DND-41 (cell line): ENCODE measurements around the gene ZXDB.
A peak's percentile ranks its signal among the peaks of the same experiment; 100 is the strongest.
"Not testable (repeated sequence)": the region's sequence is repeated elsewhere in the genome, so short reads cannot be mapped to it uniquely, and the experiment has no call there.

Source experiments
- ATAC-seq: fragments of 200-7000 bp; cut with Tn5 transposase; 3 replicates; pipeline ENCODE4 v1.9.1; 2021; ENCODE audit warnings: low read depth; ENCODE audit not compliant: insufficient read depth
- DNase-seq: peaks from one replicate; pipeline ENCODE4 v3.0.0-alpha.2; 2020
- H2AFZ ChIP-seq: 2 replicates; pipeline ENCODE4 v1.6.0; 2012; ENCODE audit warnings: low read depth, low read length
- H3K27ac ChIP-seq: 2 replicates; pipeline ENCODE4 v1.5.1; 2012; ENCODE audit warnings: low read length, inconsistent platforms
- H3K27me3 ChIP-seq: fragments of 200-600 bp; sonication (generic); 2 replicates; pipeline ENCODE4 v1.6.0; 2012; ENCODE audit warnings: low read length, mild to moderate bottlenecking, inconsistent platforms; ENCODE audit not compliant: insufficient read depth, poor library complexity
- H3K36me3 ChIP-seq: 2 replicates; pipeline ENCODE4 v1.5.1; 2012; ENCODE audit warnings: low read length, inconsistent platforms; ENCODE audit not compliant: insufficient read depth
- H3K4me1 ChIP-seq: 2 replicates; pipeline ENCODE4 v1.5.1; 2012; ENCODE audit warnings: mild to moderate bottlenecking, low read length; ENCODE audit not compliant: insufficient read depth
- H3K4me2 ChIP-seq: 2 replicates; pipeline ENCODE4 v1.6.0; 2012; ENCODE audit warnings: mild to moderate bottlenecking, moderate library complexity, low read length, inconsistent platforms; ENCODE audit not compliant: insufficient read depth
- H3K4me3 ChIP-seq, 2 experiments: fragments of 200-600 bp in 1 of 2; shearing (Covaris generic) in 1 of 2; 2 replicates each; pipeline ENCODE4 v1.5.1; 2012 to 2016; ENCODE audit warnings: inconsistent platforms in 2 of 2, low read length in 2 of 2, mild to moderate bottlenecking in 2 of 2, low read depth in 1 of 2, moderate library complexity in 1 of 2
- H3K79me2 ChIP-seq: 2 replicates; pipeline ENCODE4 v1.6.0; 2012; ENCODE audit warnings: low read length, inconsistent platforms; ENCODE audit not compliant: insufficient read depth
- H3K9ac ChIP-seq: 2 replicates; pipeline ENCODE4 v1.6.0; 2012; ENCODE audit warnings: low read depth, mild to moderate bottlenecking, inconsistent platforms, low read length, moderate library complexity
- H3K9me3 ChIP-seq: 2 replicates; pipeline ENCODE4 v1.5.1; 2012; ENCODE audit warnings: low read length, moderate library complexity, mild to moderate bottlenecking, inconsistent platforms; ENCODE audit not compliant: insufficient read depth, severe bottlenecking
- H4K20me1 ChIP-seq: 2 replicates; pipeline ENCODE4 v1.6.0; 2012; ENCODE audit warnings: low read length; ENCODE audit not compliant: insufficient read depth
- CTCF ChIP-seq: IDR thresholded peaks from 2 replicates; pipeline ENCODE4 v1.5.1; 2012; ENCODE audit warnings: borderline replicate concordance, low read length, moderate library complexity, mild to moderate bottlenecking; ENCODE audit not compliant: poor library complexity, severe bottlenecking; ENCODE audit errors: extremely low read depth
- EZH2 ChIP-seq: IDR thresholded peaks from 3 replicates; pipeline ENCODE4 v1.6.1; 2012; ENCODE audit warnings: borderline replicate concordance, low read depth, mild to moderate bottlenecking, moderate library complexity, low read length, inconsistent platforms; ENCODE audit not compliant: severe bottlenecking

Gene ZXDB

GRCh38 chrX:57583477-57583876 is 8.3 kb upstream of the ZXDB start:
- Histone ChIP-seq H3K4me3 (no peak overlapping the region), H3K27ac (no peak overlapping the region), H3K4me1 (peaks cover 7% of the 10 kb centered on the region; the same call in 1 of the 2 replicates), H3K27me3 (no peaks in the 10 kb centered on the region), H3K4me2 (no peak overlapping the region), H4K20me1 (no peaks in the 10 kb centered on the region), H3K9ac (no peak overlapping the region), H2AFZ (no peak overlapping the region), H3K79me2 (no peaks in the 10 kb centered on the region), H3K36me3 (no peaks in the 10 kb centered on the region), H3K9me3 (no peaks in the 10 kb centered on the region)
- no peak for TF ChIP-seq EZH2
- TF ChIP-seq CTCF: no peak
- ATAC-seq (no peak), DNase-seq (no peak)

GRCh38 chrX:57586360-57586759 is 5.5 kb upstream of the ZXDB start:
- H3K27me3 ChIP-seq: no peaks in the 10 kb centered on the region
- peaks cover 15% of the 10 kb centered on the region for H3K4me1 ChIP-seq
- DNase-seq: no peak
- H3K9me3 ChIP-seq: no peaks in the 10 kb centered on the region
- H4K20me1 ChIP-seq: no peaks in the 10 kb centered on the region
- H3K9ac ChIP-seq: no peak overlapping the region
- TF ChIP-seq EZH2: no peak
- TF ChIP-seq CTCF: no peak
- no peak overlapping the region for H3K27ac ChIP-seq
- no peaks in the 10 kb centered on the region for H3K36me3 ChIP-seq
- 0 out of 2 replicates have a peak, but pooled peaks cover 4% of the 10 kb centered on the region for H3K79me2 ChIP-seq
- no peak overlapping the region for H3K4me3 ChIP-seq
- no peak overlapping the region for H3K4me2 ChIP-seq
- H2AFZ ChIP-seq: no peak overlapping the region
- no peak for ATAC-seq

GRCh38 chrX:57587062-57587461 is 4.7 kb upstream of the ZXDB start:
- H2AFZ ChIP-seq: 0 out of 2 replicates have a peak overlapping the region, but pooled peaks have one; percentile 45
- no peak overlapping the region for H3K4me3 ChIP-seq
- TF ChIP-seq EZH2 (no peak), CTCF (peak; percentile 53)
- H3K36me3 ChIP-seq: no peaks in the 10 kb centered on the region
- H3K27me3 ChIP-seq: no peaks in the 10 kb centered on the region
- ATAC-seq (peak; percentile 65), DNase-seq (peak; percentile 36)
- no peak overlapping the region for H3K27ac ChIP-seq
- H3K9me3 ChIP-seq: no peaks in the 10 kb centered on the region
- no peak overlapping the region for H3K4me2 ChIP-seq
- H3K79me2 ChIP-seq: 0 out of 2 replicates have a peak, but pooled peaks cover 5% of the 10 kb centered on the region
- H3K4me1 ChIP-seq: peaks cover 16% of the 10 kb centered on the region
- no peaks in the 10 kb centered on the region for H4K20me1 ChIP-seq
- no peak overlapping the region for H3K9ac ChIP-seq

- DNase-seq: no peak
- Histone ChIP-seq H2AFZ (no peak overlapping the region), H3K36me3 (no peaks in the 10 kb centered on the region), H3K4me3 (no peak overlapping the region), H3K4me1 (peaks cover 17% of the 10 kb centered on the region), H3K27ac (no peak overlapping the region), H4K20me1 (no peaks in the 10 kb centered on the region), H3K9ac (no peak overlapping the region), H3K79me2 (peaks cover 8% of the 10 kb centered on the region), H3K27me3 (no peaks in the 10 kb centered on the region), H3K4me2 (no peak overlapping the region), H3K9me3 (no peaks in the 10 kb centered on the region)
- no peak for ATAC-seq
- TF ChIP-seq CTCF (no peak), EZH2 (no peak)
Measured at GRCh38 chrX:57587607-57588006, 4.2 kb upstream of the ZXDB start.

GRCh38 chrX:57592160-57592893 is 516 bp downstream of the ZXDB start:
- H3K9me3 ChIP-seq, H3K27me3 ChIP-seq: not testable (repeated sequence)
- ATAC-seq: peak; percentile 79
- peaks cover 52% of the 10 kb centered on the region for H3K4me1 ChIP-seq
- peaks cover 14% of the 10 kb centered on the region for H3K36me3 ChIP-seq
- peaks cover 17% of the 10 kb centered on the region; the same call in 1 of the 2 replicates for H4K20me1 ChIP-seq
- peaks cover 47% of the 10 kb centered on the region for H3K79me2 ChIP-seq
- peak overlapping the region; percentile 74 for H3K9ac ChIP-seq
- peak; percentile 38 for DNase-seq
- H2AFZ ChIP-seq: peak overlapping the region; percentile 68
- H3K4me3 ChIP-seq: peak overlapping the region; percentile 33 to 64; a peak in 3 of 4 replicates
- H3K27ac ChIP-seq: peak overlapping the region; percentile 72
- H3K4me2 ChIP-seq: peak overlapping the region; percentile 71
